Endodermal cell (in vitro differentiated cells): ENCODE measurements around the gene ABR. TPM values are rescaled to one million over a fixed set of nuclear protein-coding genes. Genes with fewer than 3 reads are reported as not detected.

Experiments
- DNase-seq: peaks from one replicate; pipeline ENCODE4 v3.0.0-alpha.2; 2017
- H3K27ac ChIP-seq: 2 replicates; pipeline ENCODE4 v1.5.1; 2013; ENCODE audit warnings: mild to moderate bottlenecking, low read depth, low read length, moderate library complexity
- H3K27me3 ChIP-seq: 2 replicates; pipeline ENCODE4 v1.6.1; 2013; ENCODE audit warnings: mild to moderate bottlenecking, low read length, moderate library complexity; ENCODE audit not compliant: insufficient read depth, control insufficient read depth, poor library complexity, severe bottlenecking
- H3K36me3 ChIP-seq: 2 replicates; pipeline ENCODE4 v1.7.0; 2013; ENCODE audit warnings: mild to moderate bottlenecking, low read length, moderate library complexity; ENCODE audit not compliant: control insufficient read depth, insufficient read depth
- H3K4me1 ChIP-seq: one replicate; pipeline ENCODE4 v1.7.0; 2013; ENCODE audit warnings: low read length; ENCODE audit not compliant: control insufficient read depth, insufficient read depth
- H3K4me3 ChIP-seq: 2 replicates; pipeline ENCODE4 v1.5.1; 2013; ENCODE audit warnings: mild to moderate bottlenecking, low read length, moderate library complexity
- H3K9ac ChIP-seq: 2 replicates; pipeline ENCODE4 v1.6.1; 2013; ENCODE audit warnings: mild to moderate bottlenecking, low read length, moderate library complexity; ENCODE audit not compliant: poor library complexity, severe bottlenecking; ENCODE audit errors: extremely low read depth
- H3K9me3 ChIP-seq: 2 replicates; pipeline ENCODE4 v1.6.1; 2013; ENCODE audit warnings: mild to moderate bottlenecking, low read length, moderate library complexity; ENCODE audit not compliant: control insufficient read depth
- H3K27ac Mint-ChIP-seq: 2 replicates; pipeline ENCODE4 v1.8.0; 2020; ENCODE audit warnings: mixed read lengths
- H3K27me3 Mint-ChIP-seq: 2 replicates; pipeline ENCODE4 v1.8.0; 2021; ENCODE audit warnings: mild to moderate bottlenecking, mixed read lengths; ENCODE audit not compliant: insufficient read depth
- H3K36me3 Mint-ChIP-seq: 2 replicates; pipeline ENCODE4 v1.8.0; 2020; ENCODE audit warnings: low read depth, mixed read lengths
- H3K4me1 Mint-ChIP-seq: 2 replicates; pipeline ENCODE4 v1.8.0; 2020; ENCODE audit warnings: mixed read lengths
- H3K4me3 Mint-ChIP-seq: 2 replicates; pipeline ENCODE4 v1.8.0; 2020; ENCODE audit warnings: mild to moderate bottlenecking, moderate library complexity, mixed read lengths
- H3K9me3 Mint-ChIP-seq: 2 replicates; pipeline ENCODE4 v1.8.0; 2020; ENCODE audit warnings: mild to moderate bottlenecking, mixed read lengths
- CTCF ChIP-seq: fragments of 200-600 bp; sonication (generic); conservative IDR thresholded peaks from 2 replicates; pipeline ENCODE4 v1.5.0; 2021; ENCODE audit warnings: antibody characterized with exemption, mild to moderate bottlenecking
- WGBS, 2 experiments: methylation state at CpG; one replicate each; pipeline versions ENCODE4 v1.1.5 to v1.1.7; 2013; ENCODE audit warnings: missing lambda C conversion rate in 2 of 2, mixed read lengths in 1 of 2; ENCODE audit not compliant: insufficient coverage in 1 of 2, insufficient read length in 1 of 2; 5-methylcytosine and 5-hydroxymethylcytosine counted together
- total RNA-seq, 2 donors: library from RNA; stranded (reverse); fragmentation: NEBNext Ultra II Directional in 1 of 2; extraction: Animal tissue kit (Norgen Biotek cat#: 25700) in 1 of 2; gene quantifications; 2 replicates in 1 of 2; 3 replicates in 1 of 2; pipeline ENCODE4 v1.2.1, GENCODE V29; 2021

ABR gene
- total RNA-seq, 2 donors from 2014 or later = 51.1 to 58.7 TPM

DNA sequence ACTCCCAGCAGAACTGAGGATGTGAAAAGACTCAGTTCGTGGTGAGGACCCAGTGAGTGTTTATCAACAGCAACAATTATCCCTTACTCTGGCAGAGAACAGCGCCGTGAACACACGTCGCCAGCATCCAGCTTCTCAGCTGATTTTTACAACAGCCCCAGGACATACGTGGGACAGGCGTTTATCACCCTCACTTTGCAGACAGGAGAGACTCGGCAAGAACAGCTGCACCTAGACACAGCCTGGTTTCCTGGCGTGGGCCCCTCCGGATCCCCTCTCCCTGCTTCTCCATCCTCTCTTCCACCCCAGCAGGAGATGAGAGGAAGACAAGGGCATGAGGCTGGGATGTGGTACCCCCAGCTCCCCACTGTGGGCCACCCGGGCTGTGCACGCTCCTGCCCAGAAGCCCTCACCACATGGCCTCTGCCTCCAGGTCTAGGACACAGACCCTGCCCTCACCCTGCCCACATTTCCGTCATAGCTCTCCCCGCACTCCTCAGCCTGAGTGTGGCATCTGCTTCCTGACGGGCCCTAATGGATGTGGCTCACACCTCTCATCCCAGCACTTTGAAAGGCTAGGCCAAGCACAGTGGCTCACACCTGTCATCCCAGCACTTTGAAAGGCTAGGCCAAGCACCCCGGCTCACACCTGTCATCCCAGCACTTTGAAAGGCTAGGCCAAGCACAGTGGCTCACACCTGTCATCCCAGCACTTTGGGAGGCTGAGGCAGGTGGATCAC lies 17.5 kb downstream of the ABR start:
- no peak for TF ChIP-seq CTCF
- Histone ChIP-seq H3K4me1 (no peaks in the 10 kb centered on the region), H3K9ac (no peak overlapping the region), H3K27ac (no peak overlapping the region), H3K36me3 (no peaks in the 10 kb centered on the region), H3K9me3 (no peaks in the 10 kb centered on the region), H3K4me3 (no peak overlapping the region), H3K27me3 (no peaks in the 10 kb centered on the region)
- Mint-ChIP-seq H3K4me1 (no peaks in the 10 kb centered on the region), H3K27ac (no peak overlapping the region), H3K4me3 (no peak overlapping the region), H3K9me3 (no peaks in the 10 kb centered on the region), H3K27me3 (no peaks in the 10 kb centered on the region), H3K36me3 (peaks cover 8% of the 10 kb centered on the region)
- 93 to 95% methylated on average over 9 to 16 of the region's 16 CpGs for WGBS, 2 experiments
- no peak for DNase-seq

GRCh38 chr17:1160591-1161390 lies 19.0 kb downstream of the ABR start:
- Mint-ChIP-seq H3K4me3 (no peak overlapping the region), H3K27ac (peak overlapping the region; percentile 7), H3K36me3 (peaks cover 8% of the 10 kb centered on the region), H3K27me3 (no peaks in the 10 kb centered on the region), H3K9me3 (no peaks in the 10 kb centered on the region), H3K4me1 (no peaks in the 10 kb centered on the region)
- Histone ChIP-seq H3K27me3 (no peaks in the 10 kb centered on the region), H3K4me3 (no peak overlapping the region), H3K4me1 (no peaks in the 10 kb centered on the region), H3K9ac (no peak overlapping the region), H3K9me3 (no peaks in the 10 kb centered on the region), H3K27ac (no peak overlapping the region), H3K36me3 (no peaks in the 10 kb centered on the region)
- WGBS, 2 experiments = 54 to 60% methylated on average over 26 to 32 of the region's 32 CpGs
- peak; percentile 39 for TF ChIP-seq CTCF
- peak; percentile 91 for DNase-seq

DNA sequence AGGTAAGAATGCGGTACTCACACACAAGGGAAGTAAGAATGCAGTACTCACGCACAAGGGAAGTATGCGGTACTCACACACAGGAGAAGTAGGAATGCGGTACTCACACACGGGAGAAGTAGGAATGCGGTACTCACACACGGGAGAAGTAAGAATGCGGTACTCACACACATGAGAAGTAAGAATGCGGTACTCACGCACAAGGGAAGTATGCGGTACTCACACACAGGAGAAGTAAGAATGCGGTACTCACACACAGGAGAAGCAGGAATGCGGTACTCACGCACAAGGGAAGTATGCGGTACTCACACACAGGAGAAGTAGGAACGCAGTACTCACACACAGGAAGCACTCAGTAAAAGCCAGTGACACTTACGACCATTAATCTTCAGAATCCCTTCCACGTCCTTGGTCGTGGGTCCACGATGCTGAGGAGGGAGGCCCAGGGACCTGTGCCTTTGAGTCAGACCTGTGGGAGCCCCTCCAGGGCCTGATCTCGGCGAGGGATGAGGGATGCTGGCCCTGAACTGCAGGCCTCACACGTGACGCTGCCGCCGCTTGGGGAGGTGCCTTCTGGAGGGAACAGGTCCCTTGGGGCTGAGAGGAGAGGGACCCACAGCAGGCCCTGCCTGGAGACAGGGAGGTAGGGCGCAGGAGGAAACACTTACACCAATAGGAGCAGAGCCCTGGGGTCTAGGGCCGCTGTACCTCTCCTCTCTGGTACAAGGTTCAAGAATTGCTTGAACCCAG lies 20.2 kb downstream of the ABR start:
- Histone ChIP-seq H3K4me3 (no peak overlapping the region), H3K27ac (no peak overlapping the region), H3K36me3 (no peaks in the 10 kb centered on the region), H3K4me1 (no peaks in the 10 kb centered on the region), H3K9ac (no peak overlapping the region), H3K9me3 (no peaks in the 10 kb centered on the region), H3K27me3 (no peaks in the 10 kb centered on the region)
- H3K4me1 Mint-ChIP-seq = no peaks in the 10 kb centered on the region
- 90 to 95% methylated on average over 19 to 27 of the region's 28 CpGs for WGBS, 2 experiments
- no peaks in the 10 kb centered on the region for H3K27me3 Mint-ChIP-seq
- H3K9me3 Mint-ChIP-seq = no peaks in the 10 kb centered on the region
- no peak for TF ChIP-seq CTCF
- H3K36me3 Mint-ChIP-seq = peaks cover 8% of the 10 kb centered on the region
- DNase-seq = no peak
- H3K27ac Mint-ChIP-seq = no peak overlapping the region
- no peak overlapping the region for H3K4me3 Mint-ChIP-seq
